ENCODE measurements around the gene LGI1.

Gene LGI1

DNA sequence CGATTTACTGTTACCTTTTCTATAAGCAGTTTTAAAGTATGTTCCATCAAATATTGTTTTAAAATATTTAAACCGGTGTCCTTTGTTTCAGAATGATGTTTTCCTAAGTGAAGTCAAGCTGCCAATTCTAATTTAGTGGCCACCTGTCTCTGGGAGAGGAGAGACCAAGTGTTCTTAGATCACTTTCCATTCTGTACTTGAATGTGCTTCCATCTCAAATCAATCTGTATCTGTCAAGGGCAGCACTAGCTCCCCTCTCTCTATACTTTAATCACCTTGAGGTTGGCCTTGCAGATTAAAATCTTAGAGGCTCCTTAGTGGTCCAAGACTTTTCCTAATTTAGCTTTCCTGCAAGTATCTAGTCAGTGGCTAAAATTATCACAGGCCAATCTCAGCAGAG, 49.6 kb downstream of the LGI1 start:
- TF ChIP-seq CTCF (conservative IDR thresholded peaks at IDR 0.05; ENCODE audit: low read depth, low read length), result no peak
- Histone ChIP-seq H3K4me3 (IDR thresholded peaks at IDR 0.05; ENCODE audit: insufficient read depth, low read depth, low read length) (no peak overlapping the region), H3K79me2 (ENCODE audit: insufficient read depth, low read depth) (no peaks in the 10 kb centered on the region), H3K9ac (no peak overlapping the region), H2AFZ (ENCODE audit: low read depth) (no peak overlapping the region), H3K27ac (no peak overlapping the region), H3K27me3 (ENCODE audit: insufficient read depth, low read depth) (no peaks in the 10 kb centered on the region), H4K20me1 (ENCODE audit: insufficient read depth) (no peaks in the 10 kb centered on the region), H3K36me3 (ENCODE audit: insufficient read depth) (no peaks in the 10 kb centered on the region), H3K4me2 (no peak overlapping the region), H3K4me1 (ENCODE audit: low read depth, poor library complexity, severe bottlenecking) (no peaks in the 10 kb centered on the region)

DNA sequence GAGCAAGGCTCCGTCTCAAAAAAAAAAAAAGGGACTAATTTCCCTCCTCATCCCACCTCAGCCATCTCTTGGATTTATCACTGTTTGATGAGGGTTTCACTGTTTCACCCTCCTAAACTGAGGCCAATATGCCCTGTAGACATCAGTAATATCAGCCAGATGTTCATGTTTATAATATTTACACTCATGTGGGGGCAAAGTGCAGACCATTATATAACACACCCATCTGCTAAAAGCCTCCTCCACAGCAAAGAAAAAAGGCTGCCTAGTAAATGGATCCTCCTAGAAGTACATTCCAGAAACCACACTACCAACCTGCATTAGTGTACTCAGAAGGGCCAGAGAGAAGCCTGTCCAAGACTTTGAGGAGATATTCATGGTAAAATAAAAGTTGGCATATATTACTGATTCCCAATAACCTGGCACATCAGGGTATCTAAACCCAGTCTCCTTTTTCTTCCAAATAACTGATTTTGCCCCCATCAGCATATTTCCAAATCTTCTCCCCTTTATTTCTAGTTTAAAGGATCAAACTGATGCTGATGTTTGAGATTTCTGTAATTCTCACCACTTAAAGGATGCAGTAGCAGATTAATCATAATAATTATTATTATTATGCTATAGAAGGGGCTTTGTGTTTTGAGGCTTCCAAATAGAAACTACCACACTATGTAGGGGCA, 55.1 kb downstream of the LGI1 start:
- no peak overlapping the region for H3K4me3 ChIP-seq (IDR thresholded peaks at IDR 0.05; ENCODE audit: insufficient read depth, low read depth, low read length)
- no peak overlapping the region for H3K4me2 ChIP-seq
- H4K20me1 ChIP-seq (ENCODE audit: insufficient read depth), result no peaks in the 10 kb centered on the region
- no peaks in the 10 kb centered on the region for H3K36me3 ChIP-seq (ENCODE audit: insufficient read depth)
- no peaks in the 10 kb centered on the region for H3K27me3 ChIP-seq (ENCODE audit: insufficient read depth, low read depth)
- H2AFZ ChIP-seq (ENCODE audit: low read depth), result no peak overlapping the region
- H3K27ac ChIP-seq, result no peak overlapping the region
- peaks cover 5% of the 10 kb centered on the region for H3K4me1 ChIP-seq (ENCODE audit: low read depth, poor library complexity, severe bottlenecking)
- H3K79me2 ChIP-seq (ENCODE audit: insufficient read depth, low read depth), result no peaks in the 10 kb centered on the region
- no peak for TF ChIP-seq CTCF (conservative IDR thresholded peaks at IDR 0.05; ENCODE audit: low read depth, low read length)
- no peak overlapping the region for H3K9ac ChIP-seq

GRCh38 chr10:93813507-93814465, 56.0 kb downstream of the LGI1 start:
- Histone ChIP-seq H3K9ac (no peak overlapping the region), H3K27ac (no peak overlapping the region), H3K27me3 (ENCODE audit: insufficient read depth, low read depth) (no peaks in the 10 kb centered on the region), H3K4me3 (IDR thresholded peaks at IDR 0.05; ENCODE audit: insufficient read depth, low read depth, low read length) (no peak overlapping the region), H4K20me1 (ENCODE audit: insufficient read depth) (no peaks in the 10 kb centered on the region), H3K79me2 (ENCODE audit: insufficient read depth, low read depth) (no peaks in the 10 kb centered on the region), H3K36me3 (ENCODE audit: insufficient read depth) (no peaks in the 10 kb centered on the region), H2AFZ (ENCODE audit: low read depth) (peak overlapping the region; percentile 17; the same call in 1 of the 2 replicates), H3K4me1 (ENCODE audit: low read depth, poor library complexity, severe bottlenecking) (peaks cover 5% of the 10 kb centered on the region), H3K4me2 (no peak overlapping the region)
- peak; percentile 71 for TF ChIP-seq CTCF (conservative IDR thresholded peaks at IDR 0.05; ENCODE audit: low read depth, low read length)

GRCh38 chr10:93815304-93816096, 57.8 kb downstream of the LGI1 start:
- peaks cover 5% of the 10 kb centered on the region for H3K4me1 ChIP-seq (ENCODE audit: low read depth, poor library complexity, severe bottlenecking)
- H3K4me2 ChIP-seq, result no peak overlapping the region; the same call in 1 of the 2 replicates
- no peak overlapping the region for H3K4me3 ChIP-seq (IDR thresholded peaks at IDR 0.05; ENCODE audit: insufficient read depth, low read depth, low read length)
- no peaks in the 10 kb centered on the region for H4K20me1 ChIP-seq (ENCODE audit: insufficient read depth)
- no peaks in the 10 kb centered on the region for H3K79me2 ChIP-seq (ENCODE audit: insufficient read depth, low read depth)
- H3K27me3 ChIP-seq (ENCODE audit: insufficient read depth, low read depth), result no peaks in the 10 kb centered on the region
- no peak overlapping the region for H3K27ac ChIP-seq
- H3K9ac ChIP-seq, result no peak overlapping the region
- TF ChIP-seq CTCF (conservative IDR thresholded peaks at IDR 0.05; ENCODE audit: low read depth, low read length), result no peak
- H2AFZ ChIP-seq (ENCODE audit: low read depth), result peak overlapping the region; percentile 10; the same call in 1 of the 2 replicates
- H3K36me3 ChIP-seq (ENCODE audit: insufficient read depth), result no peaks in the 10 kb centered on the region
